ENCODE measurements around the gene CH25H.

CH25H gene

DNA sequence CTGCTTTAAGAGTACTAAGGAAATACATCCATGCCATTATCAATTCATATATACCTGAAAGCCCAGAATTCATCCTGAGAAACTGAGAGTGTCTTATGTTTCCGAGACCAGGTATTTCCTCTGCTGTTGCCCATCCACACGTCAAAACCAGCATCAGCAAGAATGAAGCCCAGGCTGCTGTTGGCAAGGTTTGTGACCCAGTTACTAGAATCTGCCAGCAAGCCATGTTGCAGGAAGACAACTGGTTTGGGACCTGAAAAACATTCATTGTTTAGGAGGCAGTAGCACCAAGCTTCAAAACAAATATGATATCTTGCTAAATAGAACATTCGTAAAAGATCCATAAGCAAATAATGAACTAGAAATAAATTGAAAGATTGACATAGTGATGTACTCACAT lies 21.0 kb upstream of the CH25H start:
- no peak overlapping the region for H3K27ac ChIP-seq
- TF ChIP-seq, protein P1, sequence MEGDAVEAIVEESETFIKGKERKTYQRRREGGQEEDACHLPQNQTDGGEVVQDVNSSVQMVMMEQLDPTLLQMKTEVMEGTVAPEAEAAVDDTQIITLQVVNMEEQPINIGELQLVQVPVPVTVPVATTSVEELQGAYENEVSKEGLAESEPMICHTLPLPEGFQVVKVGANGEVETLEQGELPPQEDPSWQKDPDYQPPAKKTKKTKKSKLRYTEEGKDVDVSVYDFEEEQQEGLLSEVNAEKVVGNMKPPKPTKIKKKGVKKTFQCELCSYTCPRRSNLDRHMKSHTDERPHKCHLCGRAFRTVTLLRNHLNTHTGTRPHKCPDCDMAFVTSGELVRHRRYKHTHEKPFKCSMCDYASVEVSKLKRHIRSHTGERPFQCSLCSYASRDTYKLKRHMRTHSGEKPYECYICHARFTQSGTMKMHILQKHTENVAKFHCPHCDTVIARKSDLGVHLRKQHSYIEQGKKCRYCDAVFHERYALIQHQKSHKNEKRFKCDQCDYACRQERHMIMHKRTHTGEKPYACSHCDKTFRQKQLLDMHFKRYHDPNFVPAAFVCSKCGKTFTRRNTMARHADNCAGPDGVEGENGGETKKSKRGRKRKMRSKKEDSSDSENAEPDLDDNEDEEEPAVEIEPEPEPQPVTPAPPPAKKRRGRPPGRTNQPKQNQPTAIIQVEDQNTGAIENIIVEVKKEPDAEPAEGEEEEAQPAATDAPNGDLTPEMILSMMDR (conservative IDR thresholded peaks at IDR 0.05), result no peak
- TF ChIP-seq ZFX (IDR thresholded peaks at IDR 0.05), result no peak

DNA sequence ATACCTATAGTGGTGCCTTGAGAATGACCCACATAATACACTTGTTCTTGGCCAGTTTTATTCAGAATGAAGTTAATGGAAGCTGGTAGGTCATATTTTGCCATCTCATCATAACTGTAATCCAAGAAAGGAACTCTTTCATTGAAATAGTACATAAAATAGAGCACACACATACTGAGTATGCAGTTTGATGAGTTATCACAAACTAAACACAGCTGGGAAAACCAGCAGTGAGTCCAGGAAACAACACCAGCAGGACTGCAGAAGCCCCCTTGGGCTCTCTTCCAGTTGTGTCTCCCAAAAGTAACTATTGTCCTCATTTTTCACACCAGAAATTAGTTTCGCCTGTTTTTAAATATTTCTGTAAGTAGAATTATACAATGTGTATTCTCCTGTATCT lies 19.8 kb upstream of the CH25H start:
- TF ChIP-seq, protein P1 (conservative IDR thresholded peaks at IDR 0.05), result no peak
- TF ChIP-seq ZFX (IDR thresholded peaks at IDR 0.05), result no peak
- no peak overlapping the region for H3K27ac ChIP-seq

DNA sequence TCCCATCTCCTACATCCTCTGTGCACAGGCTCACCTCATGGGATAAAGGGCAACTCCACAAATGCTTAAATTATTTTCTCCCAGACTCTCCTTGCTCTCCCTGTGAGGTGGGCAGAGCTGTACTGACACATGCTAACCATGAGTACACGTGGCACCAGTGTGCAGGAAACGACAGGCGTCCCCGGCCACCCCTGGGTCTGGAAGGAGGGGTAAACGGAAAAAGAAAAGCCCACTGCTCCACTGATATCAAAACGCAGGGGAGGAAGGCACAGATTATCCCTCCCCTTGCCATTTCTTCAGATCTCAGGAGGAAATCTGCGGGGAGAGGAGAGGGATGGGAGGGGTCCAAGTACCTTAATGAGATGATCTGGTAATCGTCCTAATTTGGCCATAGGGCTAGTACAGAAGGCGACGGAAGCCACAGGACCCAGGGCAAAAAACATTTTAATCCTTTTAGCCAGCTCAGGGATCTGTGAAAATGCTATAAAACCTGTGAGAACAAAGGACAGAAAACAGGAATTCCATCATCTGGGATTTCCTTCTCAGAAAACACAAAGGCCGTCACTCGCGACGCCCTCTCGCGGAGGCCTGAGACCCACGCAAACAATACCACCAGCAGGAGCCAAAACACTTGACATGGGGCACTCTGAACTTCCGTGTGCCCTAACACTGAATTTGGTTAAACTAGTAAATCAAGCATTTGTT lies 17.8 kb upstream of the CH25H start:
- TF ChIP-seq ZFX (IDR thresholded peaks at IDR 0.05), result no peak
- TF ChIP-seq, protein P1 (conservative IDR thresholded peaks at IDR 0.05), result peak; percentile 79
- peak overlapping the region; percentile 4 for H3K27ac ChIP-seq

DNA sequence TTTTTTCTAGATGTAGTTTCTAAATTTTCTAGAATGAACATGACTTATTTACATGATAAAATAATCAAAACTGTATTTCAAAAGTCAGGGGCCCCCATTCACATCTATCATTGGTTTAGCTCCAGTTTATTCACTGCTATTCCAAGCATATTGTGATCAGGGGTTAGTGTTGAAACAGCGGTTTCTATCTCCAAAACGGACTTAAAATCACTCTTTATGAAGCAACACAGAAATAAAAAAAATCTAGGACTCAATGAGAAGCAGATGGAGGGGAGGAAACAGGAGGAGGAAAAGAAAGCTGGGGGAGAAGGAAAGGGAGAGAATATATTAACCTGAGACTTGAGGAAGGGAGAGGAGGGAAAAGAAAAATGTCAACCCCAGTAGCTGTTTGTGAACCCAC lies 14.8 kb upstream of the CH25H start:
- no peak for TF ChIP-seq ZFX (IDR thresholded peaks at IDR 0.05)
- TF ChIP-seq, protein P1 (conservative IDR thresholded peaks at IDR 0.05), result no peak

DNA sequence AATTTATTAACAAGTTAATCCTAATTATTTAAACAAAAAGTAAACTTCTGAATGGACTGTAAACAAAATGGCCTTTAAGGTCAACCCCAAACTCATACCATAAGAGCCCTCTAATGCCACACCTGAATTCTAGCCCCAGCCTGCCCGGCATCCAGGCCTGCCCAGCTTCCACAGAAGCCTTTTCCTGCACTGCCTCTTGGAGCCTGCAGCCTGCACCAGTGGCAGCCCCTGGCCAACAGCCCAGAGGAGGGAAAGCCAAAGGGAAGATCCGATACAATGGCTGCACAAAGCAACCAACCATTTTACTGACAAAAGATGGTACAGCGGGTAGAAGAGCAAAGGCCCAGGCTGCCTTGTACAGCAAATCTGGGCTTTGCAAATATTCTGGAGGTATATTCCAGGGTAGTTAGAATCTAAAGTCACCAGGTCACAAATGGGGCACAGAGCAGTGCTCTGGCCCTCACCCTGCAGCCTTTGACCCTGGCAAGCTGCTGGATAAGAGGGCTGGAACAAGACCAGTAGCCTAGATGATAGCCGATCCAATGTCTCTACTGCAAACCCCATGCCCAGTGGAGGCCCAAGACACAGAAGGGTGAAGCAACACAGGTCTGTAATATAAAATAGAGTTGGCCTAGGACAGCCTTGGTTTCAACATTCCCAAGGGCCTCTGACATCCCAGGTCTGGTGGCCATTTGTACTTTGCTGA lies 12.5 kb upstream of the CH25H start:
- no peak overlapping the region for H3K27ac ChIP-seq

More for the DNA sequence above, 14.8 kb upstream of the CH25H start:
- no peak overlapping the region for H3K27ac ChIP-seq

DNA sequence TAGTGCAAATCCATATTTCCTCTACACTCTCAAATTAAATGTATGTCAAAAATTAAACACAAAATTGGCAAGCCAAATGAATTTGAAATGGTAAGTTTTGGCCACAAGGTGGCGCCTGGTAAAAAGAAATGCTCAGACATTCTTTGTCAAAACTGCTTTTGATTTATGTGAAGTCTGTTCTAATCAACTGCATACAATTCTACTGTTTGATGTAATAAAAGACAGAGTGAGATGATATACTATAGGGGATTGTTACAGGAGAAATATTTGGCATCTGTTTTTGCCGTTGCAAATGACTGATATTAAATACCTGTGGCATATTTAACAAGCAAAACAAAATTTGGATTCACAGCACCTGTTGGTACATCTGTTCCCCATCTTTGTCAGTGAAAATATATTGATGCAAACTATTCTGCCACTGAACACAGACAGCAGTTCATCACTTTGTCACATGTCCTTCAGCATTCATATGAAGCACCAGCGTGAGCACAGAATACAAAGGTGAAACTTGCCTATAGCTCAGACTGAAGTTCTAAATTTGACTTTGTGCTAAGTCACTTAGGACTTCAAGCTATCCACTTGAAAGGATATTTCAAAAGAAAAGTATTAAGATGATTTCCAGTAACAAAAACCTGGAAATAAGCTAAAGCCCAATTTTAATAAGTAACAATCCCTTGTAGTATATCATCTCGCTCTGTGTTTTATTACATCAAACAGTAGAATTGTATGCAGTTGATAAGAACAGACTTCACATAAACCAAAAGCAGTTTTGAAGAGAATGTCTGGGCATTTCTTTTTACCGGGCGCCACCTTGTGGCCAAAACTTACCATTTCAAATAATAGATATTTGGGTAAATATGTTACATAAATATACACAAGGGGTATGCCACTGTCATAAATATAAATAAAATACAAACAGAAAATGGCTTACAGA lies 10.2 kb upstream of the CH25H start:
- TF ChIP-seq, protein P1 (conservative IDR thresholded peaks at IDR 0.05), result peak; percentile 85
- TF ChIP-seq ZFX (IDR thresholded peaks at IDR 0.05), result no peak
- H3K27ac ChIP-seq, result no peak overlapping the region

More for the DNA sequence above, 12.5 kb upstream of the CH25H start:
- no peak for TF ChIP-seq ZFX (IDR thresholded peaks at IDR 0.05)
- TF ChIP-seq, protein P1 (conservative IDR thresholded peaks at IDR 0.05), result no peak

Measured in C4-2B (cell line).